ENCODE measurements around the gene MRM1.

Gene MRM1

DNA sequence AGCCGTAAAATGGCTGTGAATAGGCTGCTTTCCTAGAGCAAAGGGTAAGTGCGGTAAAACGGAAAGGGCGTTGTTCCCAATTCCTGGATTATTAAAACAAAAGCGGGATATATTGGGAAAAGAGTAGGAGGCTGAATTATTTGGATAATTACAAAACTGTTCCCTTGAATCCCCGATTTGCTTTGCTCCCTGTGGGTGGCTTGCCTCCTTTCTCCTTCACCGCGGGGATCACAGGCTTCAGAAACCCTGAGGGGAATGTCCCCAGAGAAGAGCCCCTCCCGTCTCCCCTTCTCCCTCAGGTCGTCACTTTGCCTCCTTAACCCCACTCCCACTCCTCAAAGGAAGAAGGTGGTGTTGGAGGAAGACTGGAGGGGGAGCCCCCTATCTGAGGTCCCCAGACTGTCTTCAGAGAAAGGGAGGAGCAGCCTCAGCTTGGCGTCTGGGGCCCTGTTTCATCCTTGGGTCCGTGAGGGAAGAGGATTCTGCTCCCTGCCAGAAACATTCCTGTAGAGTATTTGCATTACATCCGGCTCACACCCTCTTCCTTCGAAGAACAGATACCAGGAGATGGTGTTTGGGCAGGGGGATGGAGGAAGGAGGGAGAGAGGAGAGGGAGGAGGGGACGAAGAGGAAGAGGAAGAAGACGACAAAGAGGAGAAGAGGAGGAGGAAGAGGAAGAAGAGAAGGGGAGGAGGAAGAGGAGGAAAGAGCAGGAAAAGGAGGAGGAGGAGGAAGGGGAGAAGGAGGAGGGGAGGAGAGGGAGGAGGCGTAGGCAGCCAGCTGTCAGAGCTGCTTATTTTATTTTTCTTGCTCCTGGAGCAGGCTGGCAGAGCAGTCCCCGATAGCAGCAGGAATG is 31.8 kb downstream of the MRM1 start:
- no peak for DNase-seq

DNA sequence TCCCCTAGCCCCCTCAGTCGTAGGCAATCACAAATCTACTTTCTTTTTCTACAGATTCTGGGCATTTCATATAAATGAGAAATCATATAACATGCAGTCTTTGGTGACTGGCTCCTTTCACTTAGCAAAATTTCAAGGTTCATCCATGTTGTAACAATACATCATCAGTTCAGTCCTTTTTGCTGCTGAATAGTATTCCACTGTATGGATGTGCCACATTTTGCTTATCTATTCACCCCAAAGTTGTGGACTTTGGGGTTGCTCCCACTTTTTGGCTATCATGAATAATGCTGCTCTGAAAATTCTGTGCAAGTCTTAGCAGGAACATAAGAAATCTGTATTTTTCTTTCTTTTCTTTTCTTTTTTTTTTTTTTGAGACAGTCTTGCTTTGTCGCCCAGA is 39.0 kb downstream of the MRM1 start:
- DNase-seq, result no peak

DNA sequence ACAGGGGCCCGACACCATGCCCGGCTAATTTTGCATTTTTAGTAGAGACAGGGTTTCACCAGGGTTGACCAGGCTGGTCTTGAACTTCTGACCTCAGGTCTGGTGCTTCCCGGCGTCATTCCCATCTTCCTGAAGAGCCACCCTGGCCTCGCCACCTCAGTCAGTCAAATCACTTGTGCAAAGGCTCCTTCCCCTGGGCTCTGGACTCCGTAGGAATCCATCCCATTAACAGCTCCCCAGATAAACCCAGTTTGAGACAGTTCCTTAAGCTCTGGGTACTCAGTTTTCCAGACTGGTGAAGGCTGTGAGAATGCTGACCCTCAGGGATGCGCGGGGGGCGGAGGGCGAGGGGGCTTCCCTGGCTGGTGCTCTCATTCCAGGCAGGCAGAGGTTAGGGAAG is 39.5 kb downstream of the MRM1 start:
- DNase-seq, result no peak

DNA sequence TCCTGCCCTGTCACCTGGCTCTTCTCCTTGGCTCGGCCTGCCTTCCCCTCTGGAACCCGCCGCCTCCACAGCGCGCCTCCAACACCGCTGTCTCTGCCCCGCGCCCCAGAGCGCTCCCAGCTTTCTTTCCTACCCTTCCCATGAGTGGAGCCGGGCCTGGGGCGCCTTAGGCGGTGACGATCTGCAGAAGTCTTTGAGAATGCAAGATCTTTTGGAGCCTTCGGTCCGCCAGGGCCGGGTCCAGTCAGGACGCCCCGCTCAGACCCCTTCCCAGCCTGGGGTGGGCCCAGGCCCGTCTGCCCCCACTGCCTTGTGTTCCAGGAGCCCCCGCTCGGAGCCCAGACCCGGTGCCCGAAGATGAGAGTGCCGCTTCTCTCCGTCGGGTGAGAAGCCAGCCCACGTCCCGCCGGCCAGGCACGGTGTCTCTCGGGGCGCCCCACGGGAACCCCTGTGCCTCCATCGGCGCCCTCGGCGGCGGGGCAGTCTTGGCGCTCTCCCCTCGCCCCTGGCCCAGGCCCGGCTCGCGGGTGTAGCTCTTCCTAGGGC is 40.0 kb downstream of the MRM1 start:
- DNase-seq, result no peak

DNA sequence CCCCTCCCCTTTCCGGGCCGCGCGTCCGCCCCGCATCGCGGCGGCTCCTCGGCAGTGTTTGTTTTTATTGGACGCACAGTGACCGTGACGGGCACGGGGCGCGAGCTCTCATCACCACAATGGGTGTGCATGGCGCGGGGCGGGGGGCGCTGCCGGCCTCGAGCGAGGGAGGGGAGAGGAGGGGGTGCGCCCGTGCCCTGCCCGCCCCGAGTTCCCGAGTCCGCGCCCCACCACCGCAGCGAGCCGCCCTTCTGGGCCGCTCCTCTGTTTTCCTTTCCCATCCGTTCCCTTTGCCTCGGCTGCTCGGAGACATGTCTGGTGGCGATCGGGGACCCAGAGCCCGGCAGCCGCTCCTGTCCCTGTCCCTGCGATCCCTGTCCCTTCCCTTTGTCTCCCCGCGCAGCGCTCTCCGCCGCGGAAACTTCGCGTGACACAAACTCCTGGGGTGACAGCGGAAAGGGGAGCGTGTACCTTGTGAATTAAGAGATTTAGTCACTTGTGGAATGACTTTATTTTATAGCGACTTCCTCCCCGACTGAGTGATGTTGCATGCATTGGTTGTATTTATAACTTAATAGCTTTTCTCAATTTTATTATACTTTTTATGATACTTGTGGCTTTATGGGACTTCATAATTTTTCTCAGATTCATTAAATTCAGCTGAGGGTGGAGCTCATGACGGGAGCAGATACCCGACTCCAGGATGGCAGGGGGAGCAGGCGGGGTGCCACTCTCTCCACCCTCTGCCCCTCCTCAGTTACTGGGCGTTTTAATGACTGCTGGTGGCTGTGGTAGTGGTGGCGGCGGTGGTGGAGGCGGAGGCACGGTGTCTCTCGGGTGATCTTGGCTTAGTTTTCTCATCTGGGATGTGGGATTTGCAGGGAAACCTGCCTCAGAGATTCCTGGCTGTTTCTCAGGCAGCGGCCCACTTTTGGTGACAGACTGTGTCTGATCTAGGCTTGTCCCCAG is 40.8 kb downstream of the MRM1 start:
- no peak for DNase-seq

DNA sequence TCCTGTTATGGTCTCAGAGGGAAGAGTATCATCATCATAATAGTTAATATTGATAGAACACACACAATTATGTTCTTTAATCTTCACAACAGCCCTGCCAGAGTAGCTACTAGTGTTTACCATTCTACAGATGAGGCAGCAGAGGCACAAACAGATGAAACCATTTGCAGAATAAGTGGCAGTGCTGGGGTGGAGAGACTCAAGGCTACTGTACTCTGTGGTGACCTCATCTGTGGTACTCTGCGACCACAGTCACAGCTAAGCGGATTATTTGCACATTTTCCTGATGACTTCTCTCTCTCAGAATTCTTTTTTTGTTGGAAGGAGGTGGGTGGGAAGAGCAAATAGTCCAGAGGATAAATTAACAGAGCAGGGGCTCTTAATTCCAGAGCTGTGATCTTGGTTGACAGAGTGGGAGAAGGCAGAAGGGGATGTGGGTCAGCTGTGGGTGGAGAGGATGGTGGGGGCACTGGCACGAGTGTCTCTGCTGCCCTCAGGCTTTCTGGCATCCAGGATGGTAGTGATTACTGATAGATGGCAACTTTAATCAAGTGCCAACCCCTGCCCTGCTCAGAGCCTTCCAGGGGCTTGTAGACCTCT is 41.8 kb downstream of the MRM1 start:
- no peak for DNase-seq

DNA sequence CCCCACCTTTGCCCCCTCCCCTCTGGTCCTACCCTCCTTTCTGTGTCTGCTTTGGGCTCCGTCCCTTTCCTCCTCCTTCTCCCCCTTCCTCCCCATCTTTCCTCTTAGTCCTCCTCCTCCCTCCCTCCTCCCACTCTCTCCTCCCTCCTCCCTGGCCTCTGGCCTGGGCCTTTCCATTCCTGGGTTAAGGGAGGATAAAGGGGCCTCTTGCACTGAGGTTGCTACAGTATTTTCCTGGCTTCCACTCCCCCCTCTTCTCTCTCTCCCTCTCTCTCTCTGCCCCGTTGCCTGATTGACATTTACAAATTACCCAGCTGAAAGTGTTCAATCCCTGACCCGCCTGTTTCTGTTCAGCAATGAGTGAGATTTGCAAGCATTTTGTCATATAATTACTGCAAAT is 44.0 kb downstream of the MRM1 start:
- no peak for DNase-seq

DNA sequence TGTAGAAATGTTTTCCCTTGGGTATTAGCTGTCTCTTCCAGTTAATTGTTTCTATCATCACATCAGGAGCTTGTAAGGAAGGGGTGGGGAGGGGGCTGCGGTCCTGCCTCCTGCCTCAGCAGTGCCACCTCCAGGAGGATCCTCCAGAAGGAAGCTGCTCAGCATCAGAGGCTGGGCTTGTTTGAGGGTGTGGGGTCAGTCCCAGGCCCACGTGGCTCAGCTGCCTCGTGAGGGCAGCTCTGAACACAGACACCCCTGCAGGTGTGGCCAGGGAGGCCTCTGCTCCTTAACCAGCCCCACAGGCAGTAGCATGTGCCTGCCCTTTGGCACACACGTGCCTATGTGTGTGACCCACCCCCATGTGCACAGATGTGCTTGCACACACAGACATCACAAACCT is 46.3 kb downstream of the MRM1 start:
- DNase-seq, result no peak

DNA sequence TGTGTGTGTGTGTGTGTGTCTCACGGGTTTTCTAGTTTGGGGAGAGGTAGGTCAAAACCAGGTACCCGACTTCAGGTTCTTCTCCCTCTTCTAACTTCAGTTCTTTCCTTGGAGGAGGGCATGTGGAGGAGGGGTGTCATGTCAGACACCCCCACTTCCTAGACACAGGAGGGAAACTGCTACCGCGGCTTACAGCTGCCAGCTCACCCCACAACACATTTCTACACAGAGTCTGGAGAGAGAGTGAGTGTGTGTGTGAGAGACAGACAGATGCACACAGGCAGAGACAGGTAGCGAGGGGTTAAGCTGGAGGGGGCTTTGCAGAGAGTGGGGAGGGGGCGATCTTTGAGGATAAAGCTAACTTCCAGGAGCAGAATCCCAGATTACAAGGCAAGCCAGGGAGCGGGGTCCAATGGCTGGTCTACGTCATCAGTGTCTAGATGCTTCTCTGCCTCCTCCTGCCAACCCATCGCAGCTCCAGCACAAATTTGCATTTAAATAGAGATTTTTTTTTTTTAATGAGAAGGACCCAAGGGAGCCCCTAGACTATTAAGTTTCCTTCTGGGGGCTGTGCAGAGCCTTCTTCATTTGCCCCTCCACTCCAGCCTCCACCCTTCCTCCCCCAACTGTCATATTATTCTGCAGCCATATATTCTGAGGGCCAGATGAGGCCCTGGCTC is 48.9 kb downstream of the MRM1 start:
- DNase-seq, result no peak

DNA sequence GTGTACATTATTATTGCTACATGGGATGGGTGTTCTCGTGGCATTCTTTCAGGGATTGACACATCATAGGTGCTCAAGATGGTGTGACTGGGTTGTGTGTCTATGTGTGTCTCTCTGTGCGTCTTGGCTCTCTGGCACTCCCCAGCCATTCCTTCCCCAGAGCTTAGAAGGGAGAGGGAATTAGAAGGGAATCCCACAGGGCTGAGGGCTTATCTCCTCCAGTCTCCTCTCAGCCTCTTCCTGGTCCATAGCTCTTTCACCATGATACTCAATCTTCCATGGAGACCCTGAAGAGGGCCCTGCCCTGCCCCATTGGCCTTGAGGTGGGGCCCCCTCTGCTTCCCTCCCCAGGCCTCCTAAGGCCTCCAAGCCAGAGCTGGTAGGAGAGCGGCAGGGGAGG is 52.0 kb downstream of the MRM1 start:
- no peak for DNase-seq

DNA sequence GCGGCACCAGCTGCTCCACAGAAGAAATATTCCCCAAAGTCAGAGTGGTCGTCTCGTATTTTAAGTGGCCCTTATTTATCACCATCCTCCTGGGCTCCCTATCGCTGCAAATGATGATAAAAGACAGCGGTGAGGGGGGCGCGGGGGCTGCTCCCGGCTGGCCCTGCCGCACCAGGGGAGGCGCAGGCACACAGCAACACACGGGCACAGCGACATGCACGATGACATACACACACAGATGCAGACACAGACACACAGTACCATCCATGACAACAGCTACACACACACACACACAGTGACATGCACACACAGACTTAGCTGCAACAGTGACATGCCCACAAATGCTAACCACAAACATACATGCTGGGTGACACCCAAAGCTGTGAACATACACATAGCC is 52.5 kb downstream of the MRM1 start:
- DNase-seq, result no peak

DNA sequence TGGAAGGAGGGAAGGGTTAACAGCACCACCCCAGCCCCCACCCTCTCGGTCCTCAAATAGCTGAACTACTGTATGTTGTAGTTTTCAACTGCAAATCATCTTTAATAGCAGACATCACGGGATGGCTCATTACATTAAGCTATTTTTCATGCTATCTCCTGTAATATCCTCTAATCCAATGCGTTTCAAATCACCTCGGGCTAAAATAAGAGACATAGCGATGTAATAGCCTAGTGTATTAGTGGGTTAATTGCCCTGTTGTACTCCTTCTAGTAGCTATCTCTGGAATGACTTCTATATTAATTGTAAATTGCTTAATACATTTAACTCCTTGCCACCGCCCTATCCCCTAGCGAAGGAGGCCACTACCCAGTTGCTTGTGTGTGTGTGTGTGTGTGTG is 54.3 kb downstream of the MRM1 start:
- DNase-seq, result no peak

DNA sequence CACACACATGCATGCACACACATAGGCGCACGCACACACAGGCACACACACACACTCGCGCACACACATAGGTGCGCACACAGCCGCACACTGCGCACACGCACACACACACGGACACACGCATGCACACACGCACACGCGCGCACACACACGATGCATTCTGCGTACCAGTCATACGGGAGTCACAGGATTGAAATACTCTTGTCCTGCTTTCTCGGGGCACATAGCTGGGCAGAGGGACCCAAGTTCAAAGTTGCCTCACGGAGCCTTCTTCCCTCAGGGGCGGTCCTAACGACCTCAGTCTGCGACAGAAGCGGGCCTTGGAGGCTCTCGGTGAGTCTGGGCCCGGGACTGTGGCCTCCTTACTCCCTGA is 56.0 kb downstream of the MRM1 start:
- DNase-seq, result no peak

DNA sequence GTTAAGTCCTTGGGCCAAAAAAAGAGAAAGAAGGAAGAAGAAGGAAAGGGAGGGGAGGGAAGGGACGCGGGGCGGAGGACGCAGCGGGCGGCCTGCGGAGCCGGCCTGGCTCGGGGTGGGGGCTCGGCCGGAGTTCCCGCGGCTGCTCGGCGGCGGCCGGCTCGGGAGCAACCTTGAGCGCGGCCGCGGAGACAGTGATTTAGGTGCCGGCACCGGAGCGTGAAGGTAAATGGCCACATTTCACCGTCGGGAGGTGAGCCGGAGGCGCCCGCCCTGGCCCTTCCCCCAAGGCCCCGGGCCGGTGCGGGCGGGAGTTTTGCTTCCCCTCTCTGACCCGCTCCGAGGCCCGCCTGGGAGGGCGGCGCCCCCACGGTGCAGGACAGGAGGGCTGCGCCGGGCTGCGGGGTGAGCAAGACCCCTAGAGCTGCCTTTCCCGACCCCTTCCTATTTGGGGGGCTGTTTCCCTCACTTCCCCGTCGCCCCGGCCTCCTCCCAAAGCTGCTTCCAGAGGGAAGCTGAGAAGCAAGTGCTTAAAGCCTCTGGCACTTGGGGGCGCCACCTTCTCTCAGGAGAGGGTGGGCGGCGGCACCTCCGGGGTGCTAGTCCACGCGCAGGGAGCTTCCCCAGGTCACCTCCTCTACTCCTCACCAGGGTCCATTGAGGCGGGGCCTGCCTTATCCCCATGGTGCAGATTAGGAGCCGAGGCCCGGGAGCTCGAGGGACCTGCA is 56.5 kb downstream of the MRM1 start:
- no peak for DNase-seq
